AG04449 (cell line): Measurements from ENCODE around the gene ANTKMT.

Source experiments
- CTCF ChIA-PET: fragments of 350-600 bp; formaldehyde crosslinking; extraction: SDS; loops from one replicate; lab custom pipeline; 2021; ENCODE audit warnings: antibody characterized with exemption; lab: Yijun Ruan, JAX
- POLR2A ChIA-PET: fragments of 400-600, 350-600 bp; formaldehyde crosslinking; extraction: SDS; loops from one replicate; lab custom pipeline; 2020; ENCODE audit warnings: antibody characterized with exemption, inconsistent platforms; lab: Yijun Ruan, JAX
- DNase-seq: peaks from one replicate; pipeline ENCODE4 v3.0.0-alpha.2; 2010; ENCODE audit warnings: low read depth, low spot score
- H3K4me3 ChIP-seq: 2 replicates; pipeline ENCODE4 v1.5.1; 2011; ENCODE audit warnings: low read depth, mild to moderate bottlenecking, control low read depth, low read length
- TF ChIP-seq, protein P1 (sequence below): IDR thresholded peaks from one replicate; pipeline ENCODE4 v1.5.1; 2011; ENCODE audit warnings: mild to moderate bottlenecking, moderate library complexity, low read length, control low read depth, inconsistent platforms; ENCODE audit not compliant: insufficient read depth; ENCODE audit errors: missing control alignments

The ANTKMT gene

DNA sequence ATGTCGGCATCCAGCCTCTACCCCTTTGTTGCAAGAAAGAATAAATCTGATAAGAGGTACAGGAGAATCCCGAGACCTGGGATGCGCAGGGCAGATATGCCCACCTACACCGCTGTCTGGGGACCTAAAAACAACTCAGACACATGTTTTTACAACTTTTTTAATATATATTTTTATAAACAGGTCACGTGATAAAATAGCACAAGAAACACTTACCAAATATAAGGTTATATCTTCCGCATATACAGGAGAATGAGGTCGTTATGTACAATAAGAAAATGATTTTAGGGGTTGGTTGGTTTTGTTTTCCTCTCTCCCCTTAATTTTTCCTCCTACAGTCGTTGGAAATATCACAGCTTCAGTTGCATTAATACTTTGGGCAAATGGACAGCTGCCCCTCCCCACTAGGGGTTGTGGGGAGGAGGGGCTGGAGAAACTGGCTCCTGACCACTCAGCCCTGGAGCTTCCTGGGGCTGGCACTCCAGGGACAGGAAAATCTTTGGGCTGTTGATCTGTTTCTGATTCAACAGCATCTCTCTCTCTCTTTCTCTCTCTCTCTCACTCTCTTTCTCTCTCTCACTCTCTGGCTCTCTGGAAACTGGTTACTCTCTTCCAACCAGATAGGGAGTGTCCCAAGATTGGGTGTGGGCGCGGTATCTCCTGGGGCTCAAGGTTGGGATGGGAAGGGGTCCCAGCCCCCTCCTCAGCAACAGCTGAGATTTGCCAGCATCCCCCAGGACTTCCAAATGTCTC lies 28.4 kb upstream of the ANTKMT start:
- no peak overlapping the region for H3K4me3 ChIP-seq
- CTCF ChIA-PET = interaction anchor here (1.3 kb wide), 1 partner anchor 9 kb away, joined by 4 read pairs; no protein-coding TSS in a partner anchor
- POLR2A ChIA-PET = interaction anchor here (0.7 to 1.1 kb wide), 2 partner anchors 12 to 1057 kb away, joined by 3 read pairs; no protein-coding TSS in a partner anchor
- TF ChIP-seq, protein P1, sequence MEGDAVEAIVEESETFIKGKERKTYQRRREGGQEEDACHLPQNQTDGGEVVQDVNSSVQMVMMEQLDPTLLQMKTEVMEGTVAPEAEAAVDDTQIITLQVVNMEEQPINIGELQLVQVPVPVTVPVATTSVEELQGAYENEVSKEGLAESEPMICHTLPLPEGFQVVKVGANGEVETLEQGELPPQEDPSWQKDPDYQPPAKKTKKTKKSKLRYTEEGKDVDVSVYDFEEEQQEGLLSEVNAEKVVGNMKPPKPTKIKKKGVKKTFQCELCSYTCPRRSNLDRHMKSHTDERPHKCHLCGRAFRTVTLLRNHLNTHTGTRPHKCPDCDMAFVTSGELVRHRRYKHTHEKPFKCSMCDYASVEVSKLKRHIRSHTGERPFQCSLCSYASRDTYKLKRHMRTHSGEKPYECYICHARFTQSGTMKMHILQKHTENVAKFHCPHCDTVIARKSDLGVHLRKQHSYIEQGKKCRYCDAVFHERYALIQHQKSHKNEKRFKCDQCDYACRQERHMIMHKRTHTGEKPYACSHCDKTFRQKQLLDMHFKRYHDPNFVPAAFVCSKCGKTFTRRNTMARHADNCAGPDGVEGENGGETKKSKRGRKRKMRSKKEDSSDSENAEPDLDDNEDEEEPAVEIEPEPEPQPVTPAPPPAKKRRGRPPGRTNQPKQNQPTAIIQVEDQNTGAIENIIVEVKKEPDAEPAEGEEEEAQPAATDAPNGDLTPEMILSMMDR = no peak
- DNase-seq = no peak

DNA sequence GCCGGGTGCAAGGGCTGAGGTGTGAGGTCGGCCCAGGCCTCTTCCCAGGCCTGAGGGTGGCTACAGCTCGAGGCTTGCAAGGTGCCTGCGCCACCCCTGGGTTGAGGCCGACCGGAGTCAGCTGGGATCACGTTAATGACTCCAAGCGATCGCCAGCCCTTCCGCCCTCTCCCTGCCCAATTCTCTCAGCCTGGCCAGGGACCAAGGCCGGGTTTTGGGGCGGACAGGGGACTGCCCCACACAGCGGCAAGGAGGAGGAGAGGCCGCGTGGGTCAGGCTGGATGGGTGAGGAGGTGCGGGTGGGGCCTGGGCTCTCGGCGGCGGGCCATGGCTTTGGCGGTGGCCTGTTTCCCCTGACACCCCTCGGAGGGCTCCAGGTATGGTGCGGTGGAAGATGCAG lies 27.6 kb upstream of the ANTKMT start:
- no peak for DNase-seq
- CTCF ChIA-PET = interaction anchor here (1.3 kb wide), 1 partner anchor 8 kb away, joined by 4 read pairs; no protein-coding TSS in a partner anchor
- POLR2A ChIA-PET = interaction anchor here (1.1 kb wide), 1 partner anchor 13 kb away, joined by 3 read pairs; no protein-coding TSS in a partner anchor
- H3K4me3 ChIP-seq = no peak overlapping the region
- TF ChIP-seq, protein P1 = no peak

DNA sequence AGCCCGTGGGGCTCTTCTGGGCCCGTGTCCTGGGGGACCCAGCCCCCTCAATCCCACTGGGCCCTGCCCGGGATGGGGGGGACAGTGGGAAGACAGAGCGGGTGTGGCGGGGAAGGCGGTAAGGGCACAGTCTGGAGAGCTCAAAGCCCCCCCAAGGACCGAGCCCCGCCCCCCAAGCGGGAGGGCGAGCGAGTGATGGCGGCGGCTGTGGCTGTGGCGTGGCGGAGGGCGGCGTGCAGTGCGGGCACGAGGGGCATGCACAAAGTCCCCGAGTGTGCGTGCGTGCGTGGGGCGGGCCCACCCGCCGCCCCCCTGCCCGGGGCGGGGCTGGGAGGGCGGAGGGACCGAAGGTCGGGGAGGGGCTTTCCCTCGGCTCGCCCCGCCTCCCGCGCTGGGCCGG lies 27.2 kb upstream of the ANTKMT start:
- CTCF ChIA-PET = no interaction called here
- POLR2A ChIA-PET = no interaction called here
- DNase-seq = no peak
- TF ChIP-seq, protein P1 = no peak
- H3K4me3 ChIP-seq = no peak overlapping the region

DNA sequence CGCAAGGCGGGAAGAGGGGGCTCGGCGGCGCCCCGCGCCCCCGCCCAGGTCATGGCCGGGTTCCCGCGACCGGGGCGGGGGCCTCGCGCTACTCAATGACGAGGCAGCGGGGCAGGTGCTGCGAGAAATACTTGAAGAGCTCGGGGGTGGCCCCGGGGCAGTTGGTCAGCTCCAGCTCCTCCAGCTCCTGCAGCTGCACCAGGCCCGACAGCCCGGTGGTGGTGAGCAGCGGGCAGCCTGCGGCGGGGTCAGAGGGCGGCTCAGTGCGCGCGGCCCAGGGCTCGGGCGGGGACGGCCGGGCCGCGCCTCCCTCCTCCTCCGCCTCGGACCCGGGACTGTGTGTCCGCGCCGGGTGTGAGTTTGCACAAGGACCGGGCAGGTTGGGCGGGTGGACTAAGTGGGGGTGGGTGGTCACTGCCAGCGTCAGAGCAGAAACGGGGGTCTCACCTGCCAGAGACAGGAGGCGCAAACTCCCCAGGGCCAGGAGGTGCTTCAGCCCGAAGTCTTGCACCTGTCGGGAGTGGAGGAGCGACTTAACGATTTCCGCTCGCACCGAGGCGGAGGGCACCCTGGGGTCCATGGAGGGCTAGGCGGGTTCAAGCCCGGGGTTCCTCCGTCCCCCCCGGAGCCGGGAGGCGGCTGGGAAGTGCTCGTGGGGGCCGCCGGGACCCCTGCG lies 26.6 kb upstream of the ANTKMT start:
- no peak for DNase-seq
- TF ChIP-seq, protein P1 = no peak
- ChIA-PET POLR2A (no interaction called here), CTCF (interaction anchor here (0.9 to 1.5 kb wide), 2 partner anchors 16 to 18 kb away, joined by 5 to 6 read pairs; no protein-coding TSS in a partner anchor)
- no peak overlapping the region for H3K4me3 ChIP-seq

DNA sequence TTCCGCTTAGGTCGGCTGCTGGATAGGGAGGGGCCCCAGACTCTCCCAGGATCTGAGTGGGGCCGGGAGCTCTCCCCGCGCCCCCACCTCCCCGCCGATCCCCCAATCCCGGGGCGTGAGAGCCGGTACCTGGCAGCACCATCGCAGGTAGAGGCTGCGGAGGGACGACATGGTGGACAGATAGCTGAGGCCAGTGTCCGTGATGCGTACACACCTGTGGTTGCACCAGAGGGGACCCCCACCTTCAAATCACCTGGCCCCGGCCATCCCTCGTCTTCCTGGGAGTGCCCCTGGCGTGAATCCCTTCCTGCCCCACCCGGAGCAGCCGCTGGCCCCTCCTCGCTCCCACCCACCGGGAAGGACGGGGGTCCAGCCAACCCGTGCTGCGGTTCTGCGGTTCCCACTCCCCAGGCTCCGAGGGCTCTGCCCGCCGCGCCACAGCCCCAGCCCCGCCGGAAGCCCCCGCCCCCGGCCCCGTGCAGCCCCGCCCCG lies 26.0 kb upstream of the ANTKMT start:
- TF ChIP-seq, protein P1 = no peak
- CTCF ChIA-PET = interaction anchor here (0.9 to 1.5 kb wide), 2 partner anchors 15 to 18 kb away, joined by 5 to 6 read pairs; no protein-coding TSS in a partner anchor
- no peak overlapping the region for H3K4me3 ChIP-seq
- POLR2A ChIA-PET = no interaction called here
- no peak for DNase-seq
